CD4-positive, alpha-beta memory T cell (primary cell): ENCODE data around the gene ARL5B. TPM values are rescaled to one million over a fixed set of nuclear protein-coding genes. Genes with fewer than 3 reads are reported as not detected.

ENCODE experiments used
- CTCF ChIA-PET: fragments of 350-600 bp; sonication (Branson Sonifier 250); formaldehyde crosslinking; loops from one replicate; lab custom pipeline; 2021; ENCODE audit warnings: inconsistent platforms; ENCODE audit not compliant: partially characterized antibody; lab: Charles Lee
- POLR2A ChIA-PET: fragments of 350-600 bp; sonication (Branson Sonifier 250); formaldehyde crosslinking; loops from one replicate; lab custom pipeline; 2021; ENCODE audit not compliant: partially characterized antibody; lab: Charles Lee
- DNase-seq, 5 donors: peaks; one replicate each; pipeline versions ENCODE4 v3.0.0 to v3.0.0-alpha.2; 2020 to 2022; ENCODE audit warnings: mixed read lengths in 1 of 5
- H3K27ac ChIP-seq: one replicate; pipeline ENCODE4 v1.7.0; 2013; ENCODE audit warnings: low read depth, low read length
- H3K27me3 ChIP-seq: 2 replicates; pipeline ENCODE4 v1.7.0; 2013; ENCODE audit warnings: mild to moderate bottlenecking, low read length, moderate library complexity; ENCODE audit not compliant: insufficient read depth
- H3K36me3 ChIP-seq: 2 replicates; pipeline ENCODE4 v1.7.0; 2013; ENCODE audit warnings: mild to moderate bottlenecking, low read length, moderate library complexity; ENCODE audit not compliant: insufficient read depth
- H3K4me1 ChIP-seq: 2 replicates; pipeline ENCODE4 v1.7.0; 2013; ENCODE audit warnings: mild to moderate bottlenecking, low read length, moderate library complexity; ENCODE audit not compliant: insufficient read depth
- H3K4me3 ChIP-seq, 2 donors: one replicate each; pipeline ENCODE4 v1.7.0; 2013; ENCODE audit warnings: low read length in 2 of 2, mild to moderate bottlenecking in 1 of 2
- H3K9me3 ChIP-seq, 2 donors: one replicate each; pipeline ENCODE4 v1.7.0; 2013; ENCODE audit warnings: low read length in 2 of 2, control low read depth in 1 of 2; ENCODE audit not compliant: control insufficient read depth in 1 of 2
- H3K27ac Mint-ChIP-seq, 7 donors: one replicate each; pipeline ENCODE4 v1.8.0; 2020 to 2021; ENCODE audit warnings: mixed read lengths in 7 of 7, mild to moderate bottlenecking in 6 of 7, inconsistent platforms in 3 of 7, moderate library complexity in 3 of 7
- H3K27me3 Mint-ChIP-seq, 2 donors: one replicate each; pipeline ENCODE4 v1.8.0; 2020 to 2021; ENCODE audit warnings: mixed read lengths in 2 of 2
- H3K36me3 Mint-ChIP-seq, 2 donors: one replicate each; pipeline ENCODE4 v1.8.0; 2020 to 2021; ENCODE audit warnings: mixed read lengths in 2 of 2, inconsistent platforms in 1 of 2, mild to moderate bottlenecking in 1 of 2
- H3K4me1 Mint-ChIP-seq, 4 donors: one replicate each; pipeline ENCODE4 v1.8.0; 2020 to 2021; ENCODE audit warnings: mixed read lengths in 4 of 4, mild to moderate bottlenecking in 1 of 4
- H3K4me3 Mint-ChIP-seq, 8 donors: one replicate each; pipeline ENCODE4 v1.8.0; 2020 to 2021; ENCODE audit warnings: mixed read lengths in 8 of 8, mild to moderate bottlenecking in 7 of 8, moderate library complexity in 6 of 8, inconsistent platforms in 3 of 8
- H3K9me3 Mint-ChIP-seq, 8 donors: one replicate each; pipeline ENCODE4 v1.8.0; 2020 to 2021; ENCODE audit warnings: mixed read lengths in 8 of 8, mild to moderate bottlenecking in 5 of 8, inconsistent platforms in 3 of 8, moderate library complexity in 1 of 8
- intact Hi-C: fragments of 100-400 bp; cut with micrococcal nuclease; formaldehyde crosslinking; loops from one replicate; pipeline ENCODE4 v1.15.1; 2023
- polyA plus RNA-seq, 2 donors: library from polyadenylated mRNA; unstranded; fragments of 300-500 nt; fragmentation: Illumina TruSeq; gene quantifications; one replicate each; pipeline ENCODE4 v1.2.3, GENCODE V29; 2021
- total RNA-seq, 2 experiments: library from RNA; stranded (reverse); gene quantifications; one replicate each; pipeline ENCODE4 v1.2.3, GENCODE V29; 2021

Gene ARL5B
- total and polyA plus RNA-seq, 4 experiments from 2014 or later: 1.1 to 14.1 (median 7.3) TPM

DNA sequence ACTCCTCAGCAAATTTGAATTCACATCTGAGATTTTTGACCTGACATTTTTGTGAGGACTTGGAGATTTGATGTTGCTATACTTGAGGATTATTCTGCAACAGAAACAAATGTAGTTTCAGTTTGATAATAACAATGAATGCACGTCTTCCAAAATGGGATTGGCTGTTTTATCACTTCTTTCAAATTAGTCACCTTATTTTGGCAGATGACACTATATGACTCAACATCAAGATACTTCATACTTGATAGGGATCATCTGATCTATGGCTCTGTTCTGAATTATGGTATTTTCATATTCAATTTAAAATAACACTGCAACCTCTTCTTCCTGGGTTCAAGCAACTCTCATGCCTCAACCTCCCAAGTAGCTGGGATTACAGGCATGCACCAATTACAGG is 24.2 kb downstream of the ARL5B start:
- Mint-ChIP-seq H3K4me1 (peaks cover 0 to 10% (median 8%) of the 10 kb centered on the region in 4 donors), H3K9me3 (no peaks in the 10 kb centered on the region), H3K27me3 (no peaks in the 10 kb centered on the region), H3K36me3 (peaks cover 0 to 4% of the 10 kb centered on the region in 2 donors), H3K4me3 (no peak overlapping the region), H3K27ac (no peak overlapping the region)
- Histone ChIP-seq H3K36me3 (no peaks in the 10 kb centered on the region), H3K4me1 (no peaks in the 10 kb centered on the region), H3K27ac (no peak overlapping the region), H3K4me3 (no peak overlapping the region), H3K9me3 (no peaks in the 10 kb centered on the region), H3K27me3 (no peaks in the 10 kb centered on the region)
- ChIA-PET CTCF (no interaction called here), POLR2A (no interaction called here)
- intact Hi-C loops: no loop called here
- no peak for DNase-seq

DNA sequence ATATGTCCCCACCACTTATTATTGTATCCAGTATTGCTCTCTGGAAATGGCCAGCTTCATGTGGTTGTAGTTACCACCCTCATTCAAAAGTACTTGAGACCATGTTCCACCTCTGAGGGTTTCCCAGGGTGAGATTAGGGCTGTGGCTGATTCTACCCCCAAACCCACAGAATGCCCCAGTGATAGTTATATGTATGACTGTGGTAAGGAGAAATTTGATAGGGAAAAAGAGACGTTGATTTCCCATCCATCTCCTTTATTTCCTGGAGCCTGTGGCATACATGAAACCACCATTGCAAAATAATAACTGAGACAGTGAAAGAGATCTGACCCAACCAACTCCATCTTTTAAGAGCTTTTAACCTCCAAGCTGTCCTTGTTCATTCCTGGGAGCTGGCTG is 25.2 kb downstream of the ARL5B start:
- POLR2A ChIA-PET: no interaction called here
- no peak overlapping the region for H3K4me3 ChIP-seq
- no peaks in the 10 kb centered on the region for H3K36me3 ChIP-seq
- H3K27me3 ChIP-seq: no peaks in the 10 kb centered on the region
- H3K4me1 ChIP-seq: no peaks in the 10 kb centered on the region
- CTCF ChIA-PET: no interaction called here
- Mint-ChIP-seq H3K4me1 (peaks cover 0 to 10% (median 8%) of the 10 kb centered on the region in 4 donors), H3K27me3 (peaks cover 0 to 2% of the 10 kb centered on the region in 2 donors), H3K4me3 (no peak overlapping the region), H3K9me3 (no peaks in the 10 kb centered on the region), H3K27ac (no peak overlapping the region), H3K36me3 (peaks cover 0 to 4% of the 10 kb centered on the region in 2 donors)
- intact Hi-C loops: no loop called here
- no peak overlapping the region for H3K27ac ChIP-seq
- no peaks in the 10 kb centered on the region for H3K9me3 ChIP-seq
- no peak for DNase-seq

DNA sequence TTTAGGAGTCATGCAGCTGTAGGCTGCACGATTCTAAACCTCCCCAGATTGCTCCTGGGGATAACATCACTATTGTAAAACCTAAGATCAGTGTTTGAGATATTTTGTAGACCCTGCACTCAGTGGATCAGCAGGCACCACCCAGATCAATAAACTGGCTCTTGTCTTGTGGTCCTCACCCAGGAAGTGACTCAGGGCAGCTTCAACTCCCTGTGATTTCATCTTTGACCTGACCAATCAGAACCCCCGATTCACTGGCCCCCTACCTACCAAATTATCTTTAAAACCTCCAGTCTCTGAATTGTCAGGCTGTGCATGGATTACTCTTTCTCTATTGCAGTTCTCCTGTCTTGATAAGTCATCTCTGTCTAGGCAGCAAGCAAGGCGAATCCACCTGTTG is 25.7 kb downstream of the ARL5B start:
- no peak overlapping the region for H3K4me3 Mint-ChIP-seq
- no peaks in the 10 kb centered on the region for H3K36me3 ChIP-seq
- H3K36me3 Mint-ChIP-seq: peaks cover 0 to 4% of the 10 kb centered on the region in 2 donors
- H3K4me1 ChIP-seq: no peaks in the 10 kb centered on the region
- ChIA-PET POLR2A (no interaction called here), CTCF (no interaction called here)
- H3K27me3 ChIP-seq: no peaks in the 10 kb centered on the region
- H3K9me3 ChIP-seq: no peaks in the 10 kb centered on the region
- peaks cover 0 to 10% (median 8%) of the 10 kb centered on the region in 4 donors for H3K4me1 Mint-ChIP-seq
- DNase-seq: no peak
- no peak overlapping the region for H3K27ac Mint-ChIP-seq
- intact Hi-C loops: no loop called here
- peaks cover 0 to 2% of the 10 kb centered on the region in 2 donors for H3K27me3 Mint-ChIP-seq
- no peak overlapping the region for H3K27ac ChIP-seq
- H3K9me3 Mint-ChIP-seq: no peaks in the 10 kb centered on the region
- no peak overlapping the region for H3K4me3 ChIP-seq

DNA sequence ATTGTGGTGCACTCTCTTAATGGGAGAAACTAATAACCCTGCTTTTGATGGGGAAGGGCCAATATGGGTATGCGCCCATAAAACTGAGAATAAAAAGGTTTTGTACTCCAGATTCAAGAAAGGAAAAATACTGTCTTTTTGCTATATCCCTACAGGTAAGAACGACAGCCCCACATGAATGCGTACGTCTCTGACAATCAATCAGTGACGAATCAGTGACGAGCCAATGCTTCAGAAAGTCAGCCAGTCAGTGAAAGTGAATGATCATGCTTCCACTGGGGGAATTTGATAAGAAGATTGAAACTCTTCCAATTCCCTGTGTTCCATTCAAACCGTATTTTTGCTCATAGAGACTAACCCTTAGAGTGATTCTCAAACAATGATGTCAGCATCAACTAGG is 26.3 kb downstream of the ARL5B start:
- Histone ChIP-seq H3K36me3 (no peaks in the 10 kb centered on the region), H3K4me3 (no peak overlapping the region), H3K4me1 (no peaks in the 10 kb centered on the region), H3K9me3 (no peaks in the 10 kb centered on the region), H3K27me3 (no peaks in the 10 kb centered on the region), H3K27ac (no peak overlapping the region)
- H3K4me1 Mint-ChIP-seq: peaks cover 0 to 10% (median 8%) of the 10 kb centered on the region in 4 donors
- intact Hi-C loops: no loop called here
- ChIA-PET CTCF (interaction anchor here (1.0 kb wide), 1 partner anchor 19 kb away, joined by 3 read pairs; no protein-coding TSS in a partner anchor), POLR2A (no interaction called here)
- peaks cover 0 to 4% of the 10 kb centered on the region in 2 donors for H3K36me3 Mint-ChIP-seq
- peaks cover 0 to 2% of the 10 kb centered on the region in 2 donors for H3K27me3 Mint-ChIP-seq
- H3K9me3 Mint-ChIP-seq: no peaks in the 10 kb centered on the region
- no peak for DNase-seq
- no peak overlapping the region for H3K27ac Mint-ChIP-seq
- no peak overlapping the region for H3K4me3 Mint-ChIP-seq

DNA sequence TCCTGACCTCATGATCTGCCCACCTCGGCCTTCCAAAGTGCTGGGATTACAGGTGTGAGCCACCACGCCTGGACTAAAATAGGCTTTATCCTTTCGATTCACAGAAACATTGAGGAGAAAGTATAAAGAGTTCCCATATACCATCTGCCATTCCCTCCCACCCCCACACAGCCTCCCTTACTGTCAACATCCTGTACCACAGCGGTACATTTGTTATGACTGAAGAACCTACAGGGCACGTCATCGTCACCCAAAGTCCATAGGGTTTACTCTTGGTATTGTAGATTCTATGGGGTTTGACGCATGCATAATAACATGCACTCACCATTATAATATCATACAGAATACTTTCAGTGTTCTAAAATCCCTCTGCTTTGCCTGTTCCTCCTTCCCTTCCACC is 28.0 kb downstream of the ARL5B start:
- CTCF ChIA-PET: no interaction called here
- no peaks in the 10 kb centered on the region for H3K9me3 ChIP-seq
- intact Hi-C loops: no loop called here

DNA sequence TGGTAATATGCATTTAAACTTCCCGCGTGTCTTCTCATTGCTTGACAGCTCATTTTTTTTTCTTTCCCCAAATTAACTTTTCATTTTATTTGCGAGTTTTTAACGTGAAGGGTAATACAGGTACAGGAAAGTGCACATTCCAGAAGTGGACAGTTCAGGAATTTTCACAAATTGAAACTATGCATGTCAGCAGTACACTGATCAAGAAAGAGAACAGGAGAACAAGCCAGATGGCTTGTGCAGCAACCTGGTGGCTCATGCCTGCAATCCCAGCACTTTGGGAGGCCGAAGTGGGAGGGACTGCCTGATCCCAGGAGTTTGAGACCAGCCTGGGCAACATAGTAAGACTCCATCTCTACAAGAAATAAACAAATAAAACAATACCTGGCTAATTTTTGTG is 28.5 kb downstream of the ARL5B start:
- Mint-ChIP-seq H3K27me3 (peaks cover 0 to 2% of the 10 kb centered on the region in 2 donors), H3K36me3 (no peaks in the 10 kb centered on the region), H3K4me3 (no peak overlapping the region), H3K9me3 (no peaks in the 10 kb centered on the region), H3K4me1 (peaks cover 0 to 7% (median 3%) of the 10 kb centered on the region in 4 donors), H3K27ac (no peak overlapping the region)
- H3K27ac ChIP-seq: no peak overlapping the region
- intact Hi-C loops: no loop called here
- H3K4me1 ChIP-seq: no peaks in the 10 kb centered on the region
- no peak for DNase-seq
- H3K4me3 ChIP-seq: no peak overlapping the region
- H3K9me3 ChIP-seq: no peaks in the 10 kb centered on the region
- H3K27me3 ChIP-seq: no peaks in the 10 kb centered on the region
- ChIA-PET POLR2A (no interaction called here), CTCF (no interaction called here)
- H3K36me3 ChIP-seq: no peaks in the 10 kb centered on the region

More for the DNA sequence above, 28.0 kb downstream of the ARL5B start:
- Histone ChIP-seq H3K4me3 (no peak overlapping the region), H3K27ac (no peak overlapping the region), H3K4me1 (no peaks in the 10 kb centered on the region), H3K27me3 (no peaks in the 10 kb centered on the region), H3K36me3 (no peaks in the 10 kb centered on the region)
- H3K4me3 Mint-ChIP-seq: no peak overlapping the region
- peaks cover 0 to 4% of the 10 kb centered on the region in 2 donors for H3K36me3 Mint-ChIP-seq
- H3K4me1 Mint-ChIP-seq: peaks cover 0 to 9% (median 6%) of the 10 kb centered on the region in 4 donors
- POLR2A ChIA-PET: no interaction called here
- peaks cover 0 to 2% of the 10 kb centered on the region in 2 donors for H3K27me3 Mint-ChIP-seq
- DNase-seq: no peak
- H3K27ac Mint-ChIP-seq: no peak overlapping the region
- H3K9me3 Mint-ChIP-seq: no peaks in the 10 kb centered on the region

DNA sequence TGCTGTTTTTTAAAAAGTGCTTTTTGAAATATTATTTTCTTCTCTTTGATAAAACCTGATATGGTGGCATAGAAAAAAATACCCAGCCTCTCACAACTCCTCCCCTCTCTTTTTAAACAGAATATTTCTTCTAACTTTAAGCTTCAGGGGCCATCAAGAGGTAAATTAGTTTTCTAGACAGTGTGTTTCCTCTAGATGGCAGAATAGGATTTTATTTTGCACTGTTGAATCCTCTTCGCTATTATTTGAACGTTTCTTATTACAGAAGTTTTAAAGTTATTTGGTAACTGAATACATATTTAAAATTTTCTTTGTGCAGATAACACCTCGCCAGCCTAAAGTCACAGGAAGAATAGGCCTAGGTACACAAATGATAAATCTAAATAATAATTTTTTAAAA is 30.3 kb downstream of the ARL5B start:
- Mint-ChIP-seq H3K9me3 (peaks cover 0 to 1% (median 0%) of the 10 kb centered on the region in 8 donors), H3K27me3 (peaks cover 0 to 2% of the 10 kb centered on the region in 2 donors), H3K4me1 (peaks cover 0 to 6% (median 2%) of the 10 kb centered on the region in 4 donors), H3K27ac (no peak overlapping the region), H3K4me3 (no peak overlapping the region), H3K36me3 (no peaks in the 10 kb centered on the region)
- intact Hi-C loops: no loop called here
- POLR2A ChIA-PET: no interaction called here
- no peak for DNase-seq
- H3K27ac ChIP-seq: no peak overlapping the region
- CTCF ChIA-PET: interaction anchor here (0.7 kb wide), 1 partner anchor 18 kb away, joined by 3 read pairs; no protein-coding TSS in a partner anchor
- no peaks in the 10 kb centered on the region for H3K9me3 ChIP-seq
- H3K4me3 ChIP-seq: no peak overlapping the region
- no peaks in the 10 kb centered on the region for H3K4me1 ChIP-seq
- no peaks in the 10 kb centered on the region for H3K36me3 ChIP-seq
- H3K27me3 ChIP-seq: no peaks in the 10 kb centered on the region
